GM20000 (cell line): ENCODE data around the gene ACD.

Experiments used
- DNase-seq: peaks from one replicate; pipeline ENCODE4 v3.0.0; 2012; ENCODE audit warnings: low spot score
- TF ChIP-seq, protein P1 (sequence below): IDR thresholded peaks from 2 replicates; pipeline ENCODE4 v1.5.1; 2012; ENCODE audit warnings: mild to moderate bottlenecking, control low read depth; ENCODE audit errors: extremely low read depth, missing control alignments

Gene ACD

DNA sequence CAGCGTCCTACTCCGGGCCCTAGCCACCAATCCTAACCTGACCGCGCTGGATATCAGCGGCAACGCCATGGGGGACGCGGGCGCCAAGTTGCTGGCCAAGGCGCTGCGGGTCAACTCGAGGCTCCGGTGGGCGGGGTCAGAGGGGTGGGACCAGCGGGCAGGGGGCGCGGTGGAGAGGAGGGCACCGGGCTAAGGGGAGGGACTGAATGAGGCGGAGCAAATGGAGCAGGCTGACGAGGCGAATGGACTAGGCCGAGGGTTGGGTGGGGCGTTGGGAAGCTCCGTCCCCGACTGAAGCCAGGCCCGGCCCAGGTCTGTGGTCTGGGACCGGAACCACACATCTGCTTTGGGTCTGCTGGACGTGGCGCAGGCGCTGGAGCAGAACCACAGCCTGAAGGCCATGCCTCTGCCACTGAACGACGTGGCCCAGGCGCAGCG is 10.5 kb downstream of the ACD start:
- DNase-seq: no peak
- TF ChIP-seq, protein P1, sequence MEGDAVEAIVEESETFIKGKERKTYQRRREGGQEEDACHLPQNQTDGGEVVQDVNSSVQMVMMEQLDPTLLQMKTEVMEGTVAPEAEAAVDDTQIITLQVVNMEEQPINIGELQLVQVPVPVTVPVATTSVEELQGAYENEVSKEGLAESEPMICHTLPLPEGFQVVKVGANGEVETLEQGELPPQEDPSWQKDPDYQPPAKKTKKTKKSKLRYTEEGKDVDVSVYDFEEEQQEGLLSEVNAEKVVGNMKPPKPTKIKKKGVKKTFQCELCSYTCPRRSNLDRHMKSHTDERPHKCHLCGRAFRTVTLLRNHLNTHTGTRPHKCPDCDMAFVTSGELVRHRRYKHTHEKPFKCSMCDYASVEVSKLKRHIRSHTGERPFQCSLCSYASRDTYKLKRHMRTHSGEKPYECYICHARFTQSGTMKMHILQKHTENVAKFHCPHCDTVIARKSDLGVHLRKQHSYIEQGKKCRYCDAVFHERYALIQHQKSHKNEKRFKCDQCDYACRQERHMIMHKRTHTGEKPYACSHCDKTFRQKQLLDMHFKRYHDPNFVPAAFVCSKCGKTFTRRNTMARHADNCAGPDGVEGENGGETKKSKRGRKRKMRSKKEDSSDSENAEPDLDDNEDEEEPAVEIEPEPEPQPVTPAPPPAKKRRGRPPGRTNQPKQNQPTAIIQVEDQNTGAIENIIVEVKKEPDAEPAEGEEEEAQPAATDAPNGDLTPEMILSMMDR: no peak

GRCh38 chr16:67648764-67649407 is 11.2 kb downstream of the ACD start:
- peak; percentile 32 for DNase-seq

DNA sequence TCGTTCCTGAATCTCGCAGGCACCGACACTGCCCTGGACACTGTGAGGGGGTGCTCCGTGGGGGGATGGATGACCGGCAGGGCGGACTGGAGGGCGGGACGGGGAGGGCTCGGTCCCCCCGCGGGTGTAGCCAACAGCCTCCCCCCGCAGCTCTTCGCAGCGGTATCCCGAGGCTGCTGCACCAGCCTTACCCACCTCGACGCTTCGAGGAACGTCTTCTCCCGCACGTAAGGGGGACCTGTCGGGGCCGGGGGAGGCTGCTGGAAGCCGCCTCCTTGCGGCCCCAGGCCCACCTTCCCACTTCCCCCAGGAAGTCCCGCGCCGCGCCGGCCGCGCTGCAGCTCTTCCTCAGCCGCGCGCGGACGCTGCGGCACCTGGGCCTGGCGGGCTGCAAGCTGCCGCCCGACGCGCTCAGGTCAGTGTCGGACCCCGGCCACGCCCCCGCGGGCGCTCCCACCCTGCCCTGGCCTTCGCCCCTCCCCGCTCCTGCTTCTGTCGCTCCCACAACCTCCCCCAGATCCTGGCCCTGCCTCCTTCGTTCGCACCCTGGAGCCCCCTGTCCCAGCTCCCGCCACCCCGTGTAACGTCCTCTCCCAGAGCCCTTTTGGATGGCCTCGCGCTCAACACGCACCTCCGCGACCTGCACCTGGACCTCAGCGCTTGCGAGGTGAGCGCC is 11.8 kb downstream of the ACD start:
- TF ChIP-seq, protein P1: no peak
- peak; percentile 31 for DNase-seq

More at GRCh38 chr16:67648764-67649407, 11.2 kb downstream of the ACD start:
- TF ChIP-seq, protein P1: no peak

DNA sequence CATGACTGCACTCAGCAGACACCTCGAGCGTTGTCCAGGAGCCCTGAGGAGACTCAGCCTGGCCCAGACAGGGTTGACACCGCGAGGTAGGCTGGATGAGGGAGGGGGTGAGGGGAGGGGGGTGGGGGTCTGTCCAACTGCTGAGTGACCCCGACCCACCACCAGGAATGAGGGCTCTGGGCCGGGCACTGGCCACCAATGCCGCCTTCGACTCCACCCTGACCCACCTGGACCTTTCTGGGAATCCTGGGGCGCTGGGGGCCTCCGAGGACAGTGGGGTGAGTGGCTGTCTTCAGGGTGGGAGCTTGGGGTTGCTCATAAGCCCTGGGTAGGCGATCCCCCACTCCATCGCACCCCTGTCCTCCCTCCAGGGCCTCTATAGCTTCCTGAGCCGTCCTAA is 12.4 kb downstream of the ACD start:
- TF ChIP-seq, protein P1: no peak
- peak; percentile 17 for DNase-seq

- DNase-seq: peak; percentile 23
- TF ChIP-seq, protein P1: no peak
Measured at GRCh38 chr16:67647111-67647651, 12.9 kb downstream of the ACD start.

- peak; percentile 41 for DNase-seq
- TF ChIP-seq, protein P1: no peak
Measured at GRCh38 chr16:67645397-67646121, 14.5 kb downstream of the ACD start.
